Keratinocyte (primary cell): ENCODE measurements around the gene CIRBP.

Experiments
- CTCF ChIP-seq, 3 experiments: IDR thresholded peaks in 1 of 3; conservative IDR thresholded peaks in 1 of 3; optimal IDR thresholded peaks in 1 of 3; 2 replicates in 2 of 3; 3 replicates in 1 of 3; pipeline versions ENCODE3 to v1.5.1; 2011; ENCODE audit warnings: low read length in 3 of 3, mild to moderate bottlenecking in 3 of 3, moderate library complexity in 2 of 3, control low read depth in 1 of 3, inconsistent platforms in 1 of 3; ENCODE audit not compliant: insufficient read depth in 2 of 3; ENCODE audit errors: extremely low read depth in 1 of 3
- EZH2 ChIP-seq: IDR thresholded peaks from one replicate; pipeline ENCODE4 v1.6.1; 2012; ENCODE audit warnings: inconsistent platforms, mild to moderate bottlenecking, low read length, moderate library complexity

GRCh38 chr19:1250437-1251260, 18.5 kb upstream of the CIRBP start:
- TF ChIP-seq CTCF (optimal IDR thresholded peaks at IDR 0.05 in 1 of 3, IDR thresholded peaks at IDR 0.05 in 1 of 3, conservative IDR thresholded peaks at IDR 0.05 in 1 of 3; ENCODE audit: extremely low read depth in 1 of 3, insufficient read depth in 2 of 3, low read length in 3 of 3), result no peak
- TF ChIP-seq EZH2, result no peak
